Suppressor macrophage treated with lipopolysaccharide for 4 hours (primary cell): ENCODE measurements around the gene BABAM2.
"Not testable (repeated sequence)": the region's sequence is repeated elsewhere in the genome, so short reads cannot be mapped to it uniquely, and the experiment has no call there.

ENCODE experiments used
- DNase-seq: peaks from one replicate; pipeline ENCODE4 v3.0.0-alpha.2; 2020

BABAM2 gene

GRCh38 chr2:28085201-28085600 is 194.7 kb downstream of the BABAM2 start:
- DNase-seq: no peak

GRCh38 chr2:28086611-28087010 is 196.1 kb downstream of the BABAM2 start:
- DNase-seq: no peak

GRCh38 chr2:28088970-28089369 is 198.4 kb downstream of the BABAM2 start:
- DNase-seq: no peak

- no peak for DNase-seq
These were observed 199.0 kb downstream of the BABAM2 start for GRCh38 chr2:28089486-28089885.

- no peak for DNase-seq
These were observed 202.8 kb downstream of the BABAM2 start for GRCh38 chr2:28093308-28093707.

GRCh38 chr2:28093768-28094167 is 203.2 kb downstream of the BABAM2 start:
- DNase-seq: no peak

GRCh38 chr2:28094739-28095138 is 204.2 kb downstream of the BABAM2 start:
- DNase-seq: no peak

GRCh38 chr2:28095622-28096021 is 205.1 kb downstream of the BABAM2 start:
- DNase-seq: no peak

- DNase-seq: no peak
These were observed 205.9 kb downstream of the BABAM2 start for GRCh38 chr2:28096421-28096820.

GRCh38 chr2:28098501-28099225 is 208.1 kb downstream of the BABAM2 start:
- DNase-seq: no peak

- DNase-seq: no peak
These were observed 210.6 kb downstream of the BABAM2 start for GRCh38 chr2:28101123-28101522.

- no peak for DNase-seq
These were observed 211.4 kb downstream of the BABAM2 start for GRCh38 chr2:28101892-28102291.

- DNase-seq: no peak
These were observed 211.9 kb downstream of the BABAM2 start for GRCh38 chr2:28102455-28102874.

- no peak for DNase-seq
These were observed 213.1 kb downstream of the BABAM2 start for GRCh38 chr2:28103611-28104010.

- no peak for DNase-seq
These were observed 217.6 kb downstream of the BABAM2 start for GRCh38 chr2:28108143-28108542.

- not testable (repeated sequence) for DNase-seq
These were observed 223.2 kb downstream of the BABAM2 start for GRCh38 chr2:28113771-28114170.

GRCh38 chr2:28117104-28117596 is 226.6 kb downstream of the BABAM2 start:
- no peak for DNase-seq

- DNase-seq: no peak
These were observed 229.1 kb downstream of the BABAM2 start for GRCh38 chr2:28119631-28120030.

- no peak for DNase-seq
These were observed 237.9 kb downstream of the BABAM2 start for GRCh38 chr2:28128281-28128950.

- no peak for DNase-seq
These were observed 239.6 kb downstream of the BABAM2 start for GRCh38 chr2:28129955-28130695.

- no peak for DNase-seq
These were observed 243.2 kb downstream of the BABAM2 start for GRCh38 chr2:28133778-28134177.

- peak; percentile 15 for DNase-seq
These were observed 243.8 kb downstream of the BABAM2 start for GRCh38 chr2:28134262-28134812.

- no peak for DNase-seq
These were observed 244.3 kb downstream of the BABAM2 start for GRCh38 chr2:28134857-28135256.
